Measurements from ENCODE around the gene AURKAIP1. TPM values are rescaled to one million over a fixed set of nuclear protein-coding genes. Genes with fewer than 3 reads are reported as not detected.

The AURKAIP1 gene
- total and polyA plus RNA-seq, 9 of the 15 experiments (the other 6 are each of a cell fraction or from before 2014, with no cell fraction given) = 7.8 to 478 (median 92.0) TPM

DNA sequence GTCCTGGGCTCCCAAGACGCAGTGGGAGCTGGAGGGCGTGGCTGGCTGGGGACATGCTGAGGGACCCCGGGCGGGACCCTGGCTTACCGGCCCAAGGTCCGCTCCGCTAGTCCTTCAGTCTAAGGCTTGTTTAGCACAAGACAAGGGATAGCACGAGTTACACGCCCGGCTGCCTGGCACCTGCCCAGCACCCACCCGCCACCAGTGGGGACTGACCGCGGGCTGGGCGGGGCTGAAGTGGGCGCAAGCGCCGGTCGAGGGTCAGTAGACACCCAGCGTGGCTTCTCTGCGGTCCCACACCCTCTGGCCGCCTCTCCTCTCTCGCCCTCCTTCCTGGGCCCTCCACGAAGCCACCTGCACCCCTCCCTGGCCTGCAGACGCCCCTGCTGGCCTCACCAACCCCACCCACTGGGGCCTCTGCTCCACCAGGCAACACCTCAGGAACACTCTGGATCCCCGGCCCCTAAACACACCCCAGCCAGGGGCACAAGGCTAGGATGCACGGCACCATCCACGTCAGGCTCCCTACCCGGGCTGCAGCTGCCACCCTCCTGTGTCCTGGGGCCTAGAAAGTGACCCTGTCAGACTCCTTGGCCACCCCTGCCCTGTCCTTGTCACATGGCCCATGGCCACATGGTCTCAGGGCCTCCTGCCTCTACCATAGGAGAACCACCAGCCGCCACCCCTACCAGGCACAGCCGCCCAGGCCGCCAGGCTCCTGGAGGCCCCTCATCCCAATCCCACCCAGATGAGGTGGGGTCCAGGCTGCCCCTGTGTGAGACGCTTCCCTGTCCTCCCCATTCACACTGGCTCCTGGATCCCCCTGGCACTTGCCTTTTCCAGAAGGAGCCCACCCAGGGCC is 37.8 kb downstream of the AURKAIP1 start:
- Histone ChIP-seq H3K27ac (ENCODE audit: extremely low read depth, low read depth, low read length) (no peak overlapping the region), H3K9me1 (ENCODE audit: control insufficient read depth, insufficient read depth, low read length) (peaks cover 6% of the 10 kb centered on the region), H4K20me1 (replicated peaks; ENCODE audit: control insufficient read depth, insufficient read depth, low read length) (peaks cover 26% of the 10 kb centered on the region; the same call in 1 of the 2 replicates), H2AFZ (ENCODE audit: low read depth, low read length) (no peak overlapping the region), H3K4me3 (no peak overlapping the region), H3K27me3 (ENCODE audit: control insufficient read depth in 2 of 2, insufficient read depth in 2 of 2, low read length in 2 of 2) (no peaks in the 10 kb centered on the region), H3K79me2 (ENCODE audit: control insufficient read depth, insufficient read depth, low read length) (peaks cover 2% of the 10 kb centered on the region; the same call in 2 of the 3 replicates), H3K36me3 (ENCODE audit: control insufficient read depth, insufficient read depth, low read length) (peaks cover 76% of the 10 kb centered on the region; the same call in 2 of the 3 replicates), H3K4me2 (ENCODE audit: insufficient read depth, low read length) (no peak overlapping the region), H3K4me1 (replicated peaks in 1 of 2; ENCODE audit: control insufficient read depth in 2 of 2, insufficient read depth in 2 of 2, low read length in 2 of 2) (peaks cover 0 to 85% of the 10 kb centered on the region in 2 experiments; a peak in 2 of 5 replicates), H3K9ac (ENCODE audit: insufficient read depth in 1 of 2, low read depth in 2 of 2, low read length in 2 of 2) (peak overlapping the region in 1 of 2 experiments; percentile 14; a peak in 1 of 4 replicates), H3K9me3 (replicated peaks; ENCODE audit: control insufficient read depth, insufficient read depth, low read depth, low read length) (peaks cover 2% of the 10 kb centered on the region; the same call in 1 of the 2 replicates)
- ChIA-PET CTCF (ENCODE audit: low intra/inter-chr PET ratio) (no interaction called here), POLR2A (interaction anchor here (0.6 to 1.7 kb wide), 8 partner anchors 9 to 277 kb away, joined by 3 to 7 read pairs (median 4); partner anchors contain the start of gene AURKAIP1)
- TF ChIP-seq, protein P1, sequence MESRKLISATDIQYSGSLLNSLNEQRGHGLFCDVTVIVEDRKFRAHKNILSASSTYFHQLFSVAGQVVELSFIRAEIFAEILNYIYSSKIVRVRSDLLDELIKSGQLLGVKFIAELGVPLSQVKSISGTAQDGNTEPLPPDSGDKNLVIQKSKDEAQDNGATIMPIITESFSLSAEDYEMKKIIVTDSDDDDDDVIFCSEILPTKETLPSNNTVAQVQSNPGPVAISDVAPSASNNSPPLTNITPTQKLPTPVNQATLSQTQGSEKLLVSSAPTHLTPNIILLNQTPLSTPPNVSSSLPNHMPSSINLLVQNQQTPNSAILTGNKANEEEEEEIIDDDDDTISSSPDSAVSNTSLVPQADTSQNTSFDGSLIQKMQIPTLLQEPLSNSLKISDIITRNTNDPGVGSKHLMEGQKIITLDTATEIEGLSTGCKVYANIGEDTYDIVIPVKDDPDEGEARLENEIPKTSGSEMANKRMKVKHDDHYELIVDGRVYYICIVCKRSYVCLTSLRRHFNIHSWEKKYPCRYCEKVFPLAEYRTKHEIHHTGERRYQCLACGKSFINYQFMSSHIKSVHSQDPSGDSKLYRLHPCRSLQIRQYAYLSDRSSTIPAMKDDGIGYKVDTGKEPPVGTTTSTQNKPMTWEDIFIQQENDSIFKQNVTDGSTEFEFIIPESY (CRISPR knock-in tag; IDR thresholded peaks at IDR 0.05) = peak; percentile 72
- TF ChIP-seq RBFOX2 (IDR thresholded peaks at IDR 0.05; ENCODE audit: low read depth, low read length) (0 out of 2 replicates have a peak, but pooled peaks have one; percentile 42), RBM14 (IDR thresholded peaks at IDR 0.05; ENCODE audit: borderline replicate concordance, insufficient read depth, low read depth, low read length) (0 out of 2 replicates have a peak, but pooled peaks have one; percentile 26), HCFC1 (IDR thresholded peaks at IDR 0.05; ENCODE audit: low read depth, low read length) (no peak), POLR2G (IDR thresholded peaks at IDR 0.05; ENCODE audit: low read depth, low read length) (peak; percentile 40; the same call in 1 of the 2 replicates)
- WGBS (ENCODE audit: insufficient coverage, low coverage, missing lambda C conversion rate) = 95% methylated on average over 28 of the region's 32 CpGs
- intact Hi-C loops (cut with micrococcal nuclease) (no loop called here), in situ Hi-C loops (cut with MboI) (no loop called here)
- DNase-seq (ENCODE audit: extremely low read depth in 1 of 4, low spot score in 3 of 4) (no peak), ATAC-seq (no peak; the same call in 2 of the 3 replicates), FAIRE-seq (no peak)
- no TSS peak for BruUV-seq (replicated peaks)

Data from K562 (cell line).